ENCODE data around the gene CRLF1.

DNA sequence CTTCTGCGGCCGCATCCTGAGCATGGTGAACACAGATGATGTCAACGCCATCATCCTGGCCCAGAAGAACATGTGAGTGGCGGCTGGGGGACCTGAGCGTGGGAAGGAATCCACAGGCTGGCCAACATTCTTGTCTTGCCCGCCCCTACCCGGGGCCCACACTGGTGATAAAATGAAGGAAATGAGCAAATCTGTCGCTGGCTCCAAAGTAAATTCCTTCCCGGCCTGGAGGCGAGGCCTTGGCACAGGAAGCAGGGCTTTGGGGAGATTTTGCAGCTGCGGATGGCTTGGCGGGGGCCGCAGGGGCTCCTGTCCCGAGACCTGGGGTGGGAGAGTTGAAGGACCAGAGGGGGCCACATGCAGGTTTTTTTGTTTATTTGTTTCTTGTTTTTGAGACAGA, 44.5 kb downstream of the CRLF1 start:
- no peak for TF ChIP-seq POLR2A (IDR thresholded peaks at IDR 0.05; ENCODE audit: low read depth)
- TF ChIP-seq POLR2AphosphoS5 (IDR thresholded peaks at IDR 0.05), result peak in 1 of 2 donors; percentile 27
- TF ChIP-seq, protein P1, sequence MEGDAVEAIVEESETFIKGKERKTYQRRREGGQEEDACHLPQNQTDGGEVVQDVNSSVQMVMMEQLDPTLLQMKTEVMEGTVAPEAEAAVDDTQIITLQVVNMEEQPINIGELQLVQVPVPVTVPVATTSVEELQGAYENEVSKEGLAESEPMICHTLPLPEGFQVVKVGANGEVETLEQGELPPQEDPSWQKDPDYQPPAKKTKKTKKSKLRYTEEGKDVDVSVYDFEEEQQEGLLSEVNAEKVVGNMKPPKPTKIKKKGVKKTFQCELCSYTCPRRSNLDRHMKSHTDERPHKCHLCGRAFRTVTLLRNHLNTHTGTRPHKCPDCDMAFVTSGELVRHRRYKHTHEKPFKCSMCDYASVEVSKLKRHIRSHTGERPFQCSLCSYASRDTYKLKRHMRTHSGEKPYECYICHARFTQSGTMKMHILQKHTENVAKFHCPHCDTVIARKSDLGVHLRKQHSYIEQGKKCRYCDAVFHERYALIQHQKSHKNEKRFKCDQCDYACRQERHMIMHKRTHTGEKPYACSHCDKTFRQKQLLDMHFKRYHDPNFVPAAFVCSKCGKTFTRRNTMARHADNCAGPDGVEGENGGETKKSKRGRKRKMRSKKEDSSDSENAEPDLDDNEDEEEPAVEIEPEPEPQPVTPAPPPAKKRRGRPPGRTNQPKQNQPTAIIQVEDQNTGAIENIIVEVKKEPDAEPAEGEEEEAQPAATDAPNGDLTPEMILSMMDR (IDR thresholded peaks at IDR 0.05), result no peak

Data from esophagus muscularis mucosa (tissue), 3 donors.